GM21423 (cell line): Measurements from ENCODE around the gene C17orf75.
"Not testable (repeated sequence)": the region's sequence is repeated elsewhere in the genome, so short reads cannot be mapped to it uniquely, and the experiment has no call there.

Experiments
- ATAC-seq: cut with Tn5 transposase; IDR thresholded peaks from one replicate; pipeline ENCODE4 v1.9.1; 2021; ENCODE audit warnings: mild to moderate bottlenecking, moderate library complexity; ENCODE audit not compliant: unreplicated experiment

C17orf75 gene

GRCh38 chr17:32341857-32342602 is at the start of gene C17orf75:
TSS of gene C17orf75 (minus strand) at chr17:32342173. CDS start at chr17:32342139, 34 bp downstream.
- ATAC-seq = peak; percentile 75

GRCh38 chr17:32388613-32389459 is 46.9 kb upstream of the C17orf75 start:
- no peak for ATAC-seq

GRCh38 chr17:32388128-32388527 is 46.2 kb upstream of the C17orf75 start:
- not testable (repeated sequence) for ATAC-seq

GRCh38 chr17:32386844-32387243 is 44.9 kb upstream of the C17orf75 start:
- no peak for ATAC-seq

GRCh38 chr17:32385971-32386370 is 44.0 kb upstream of the C17orf75 start:
- ATAC-seq = no peak

- no peak for ATAC-seq
These were observed 43.1 kb upstream of the C17orf75 start for GRCh38 chr17:32385121-32385520.

- ATAC-seq = no peak
These were observed 42.0 kb upstream of the C17orf75 start for GRCh38 chr17:32383926-32384434.

GRCh38 chr17:32382526-32383223 is 40.7 kb upstream of the C17orf75 start:
- no peak for ATAC-seq

- no peak for ATAC-seq
These were observed 28.5 kb upstream of the C17orf75 start for GRCh38 chr17:32370426-32370825.

GRCh38 chr17:32361270-32361669 is 19.3 kb upstream of the C17orf75 start:
- no peak for ATAC-seq

GRCh38 chr17:32357615-32358014 is 15.6 kb upstream of the C17orf75 start:
- ATAC-seq = no peak

- ATAC-seq = no peak
These were observed 14.8 kb upstream of the C17orf75 start for GRCh38 chr17:32356750-32357149.

GRCh38 chr17:32356378-32356743 is 14.4 kb upstream of the C17orf75 start:
- no peak for ATAC-seq

- no peak for ATAC-seq
These were observed 13.8 kb upstream of the C17orf75 start for GRCh38 chr17:32355649-32356377.

- not testable (repeated sequence) for ATAC-seq
These were observed 10.8 kb upstream of the C17orf75 start for GRCh38 chr17:32352734-32353133.

- peak; percentile 6 for ATAC-seq
These were observed 8.9 kb upstream of the C17orf75 start for GRCh38 chr17:32350666-32351418.

GRCh38 chr17:32349854-32350665 is 8.1 kb upstream of the C17orf75 start, which contains the start of gene ZNF207:
TSS of gene ZNF207 (plus strand) at chr17:32350157. CDS start at chr17:32350286, 129 bp downstream.
- peak; percentile 93 for ATAC-seq

- ATAC-seq = no peak
These were observed 7.5 kb upstream of the C17orf75 start for GRCh38 chr17:32349503-32349853.

GRCh38 chr17:32348483-32348800 is 6.5 kb upstream of the C17orf75 start:
- ATAC-seq = no peak
